ENCODE results near the gene ANP32B. TPM values are rescaled to one million over a fixed set of nuclear protein-coding genes. Genes with fewer than 3 reads are reported as not detected.
A peak's percentile ranks its signal among the peaks of the same experiment; 100 is the strongest.
"Not testable (repeated sequence)": the region's sequence is repeated elsewhere in the genome, so short reads cannot be mapped to it uniquely, and the experiment has no call there.

ANP32B gene
- polyA plus RNA-seq, 3 donors = 221 to 285 (median 266) TPM

DNA sequence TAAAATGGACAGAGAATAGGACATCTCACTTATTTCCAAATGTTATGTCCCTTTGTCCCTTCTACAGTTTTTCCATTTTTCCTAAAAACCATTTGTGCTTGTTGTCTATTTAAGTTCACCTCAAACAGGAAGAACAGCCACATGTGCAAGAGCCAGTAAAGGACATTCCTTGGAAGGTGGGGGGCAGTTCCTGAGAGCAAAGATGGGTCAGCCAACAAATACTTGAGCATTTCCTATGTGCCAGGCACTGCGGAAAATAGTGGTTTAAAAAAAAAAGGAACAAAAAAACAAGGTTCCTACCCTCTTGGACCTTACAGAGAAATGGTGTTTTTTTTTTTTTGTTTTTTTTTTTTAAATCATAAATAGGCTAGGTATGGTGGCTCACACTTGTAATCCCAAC, 26.8 kb downstream of the ANP32B start:
- DNase-seq (ENCODE audit: extremely low read depth in 1 of 11, low read depth in 9 of 11, low spot score in 4 of 11) = peak in 1 of 11 donors; percentile 5

DNA sequence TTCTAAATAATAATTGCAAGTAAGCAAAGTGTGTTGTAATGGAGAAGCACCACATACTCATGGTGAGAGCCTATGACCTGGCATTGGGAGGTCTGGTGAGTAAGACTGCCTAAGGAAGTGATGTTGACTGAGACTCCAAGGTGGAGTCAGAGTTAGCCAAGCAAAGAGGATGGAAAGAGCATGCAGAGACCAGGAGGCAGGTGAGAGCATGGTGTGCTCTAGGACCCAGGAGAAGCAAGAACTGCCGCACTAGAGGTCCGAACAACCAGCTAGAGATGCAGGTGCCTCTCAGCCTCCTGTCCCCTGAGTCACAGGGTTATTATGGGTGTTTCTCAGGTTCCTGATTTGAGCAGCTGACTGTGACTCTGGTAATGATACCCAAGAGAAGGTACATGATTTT, 27.3 kb downstream of the ANP32B start:
- DNase-seq (ENCODE audit: extremely low read depth in 1 of 11, low read depth in 9 of 11, low spot score in 4 of 11) = no peak

DNA sequence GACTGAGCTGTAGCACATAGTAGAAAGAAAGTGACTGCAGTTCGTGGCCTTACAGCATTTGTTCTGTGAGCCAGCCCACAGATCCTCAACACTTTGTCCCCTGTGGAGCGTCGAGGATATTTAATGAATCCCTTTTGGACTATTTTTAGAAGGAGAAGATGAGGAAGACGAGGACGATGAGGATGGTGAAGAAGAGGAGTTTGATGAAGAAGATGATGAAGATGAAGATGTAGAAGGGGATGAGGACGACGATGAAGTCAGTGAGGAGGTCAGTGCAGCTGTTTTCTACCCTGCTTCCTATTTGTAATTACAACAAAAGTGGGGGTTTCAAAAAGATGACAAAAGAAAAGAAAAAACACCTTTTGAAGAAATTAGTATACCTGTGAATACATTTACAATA, 28.0 kb downstream of the ANP32B start:
- no peak for DNase-seq (ENCODE audit: extremely low read depth in 1 of 11, low read depth in 9 of 11, low spot score in 4 of 11)

DNA sequence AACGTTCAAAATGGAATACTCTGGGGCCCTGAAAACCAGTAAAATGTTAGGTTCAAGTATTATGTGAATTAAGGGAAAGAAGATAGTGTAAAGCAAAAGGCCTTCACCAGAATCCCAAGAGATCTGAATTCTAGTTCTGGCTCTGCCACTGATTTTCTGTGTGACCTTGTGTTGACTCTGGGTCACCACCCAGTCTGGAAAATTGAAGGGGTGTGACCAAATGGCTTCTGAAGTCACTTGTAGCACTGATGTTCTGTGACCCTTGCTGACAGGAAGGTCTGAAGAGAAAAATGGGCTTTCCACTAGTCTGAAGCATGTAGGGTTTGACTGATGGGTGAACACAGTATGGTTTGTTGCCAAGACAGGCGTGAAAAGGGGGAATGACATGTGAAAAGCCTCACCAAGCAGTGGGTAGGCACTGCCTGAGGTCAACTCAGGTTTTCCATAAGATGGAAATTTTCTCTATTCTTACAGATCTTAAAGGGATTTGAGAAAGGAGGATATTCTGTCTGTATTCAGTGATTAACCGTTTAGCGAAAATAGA, 33.1 kb downstream of the ANP32B start:
- DNase-seq (ENCODE audit: extremely low read depth in 1 of 11, low read depth in 9 of 11, low spot score in 4 of 11) = no peak

DNA sequence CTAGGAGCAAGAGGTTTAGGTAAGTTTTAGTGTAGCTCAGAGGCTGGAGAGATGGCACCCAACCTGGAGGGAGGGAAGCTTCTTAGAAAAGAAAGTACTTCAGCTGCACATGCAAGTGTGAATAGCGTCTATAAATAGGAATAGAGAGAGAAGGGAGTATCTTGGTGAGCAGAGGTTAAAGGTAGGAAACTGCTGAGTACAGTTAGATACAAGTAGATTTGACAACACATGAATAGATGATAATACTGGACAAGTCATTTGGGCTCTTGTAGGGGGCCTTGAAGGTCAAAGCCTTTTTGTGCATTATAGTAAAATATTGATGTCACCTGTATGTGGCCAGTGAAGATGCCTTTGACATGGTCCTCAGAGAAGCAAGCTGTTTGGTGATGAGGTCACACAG, 34.2 kb downstream of the ANP32B start:
- no peak for DNase-seq (ENCODE audit: extremely low read depth in 1 of 11, low read depth in 9 of 11, low spot score in 4 of 11)

DNA sequence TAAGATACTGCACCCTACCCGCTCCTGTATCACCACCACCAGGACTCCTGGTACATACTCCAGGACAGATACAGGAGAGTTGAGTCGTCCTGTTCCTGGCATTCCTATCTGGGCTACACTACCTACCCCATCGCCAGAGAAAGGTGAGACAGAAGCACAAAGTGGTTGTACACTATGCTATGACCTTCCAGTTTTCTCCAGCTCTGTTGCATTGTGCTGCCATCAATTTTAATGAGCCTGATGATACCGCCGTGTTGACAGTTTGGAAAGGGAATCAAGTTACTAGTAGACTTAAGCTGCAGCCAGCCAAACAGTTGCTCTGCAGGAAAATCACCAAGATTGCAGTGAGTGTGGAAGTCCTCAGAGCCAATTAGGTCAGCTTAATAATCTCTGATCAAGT, 35.2 kb downstream of the ANP32B start:
- no peak for DNase-seq (ENCODE audit: extremely low read depth in 1 of 11, low read depth in 9 of 11, low spot score in 4 of 11)

DNA sequence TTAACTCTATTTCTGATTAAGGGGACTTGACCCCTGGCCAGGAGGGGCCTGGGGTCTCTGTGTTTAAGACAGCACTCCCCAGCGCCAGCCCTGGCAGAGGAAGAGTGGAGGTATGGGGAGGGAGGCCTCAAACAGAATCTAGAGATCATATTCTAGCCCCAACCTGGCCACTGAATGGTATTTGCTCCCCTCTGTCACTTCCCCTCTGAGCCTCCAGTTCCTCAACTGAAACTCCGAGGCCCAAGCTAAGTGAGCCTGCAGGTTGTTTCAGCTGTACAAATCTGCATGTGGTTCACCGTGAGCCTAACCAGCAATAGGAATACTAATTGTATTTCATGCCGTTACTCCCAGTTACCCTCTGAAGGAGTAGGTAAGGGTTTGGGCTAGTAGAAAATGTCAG, 36.0 kb downstream of the ANP32B start:
- no peak for DNase-seq (ENCODE audit: extremely low read depth in 1 of 11, low read depth in 9 of 11, low spot score in 4 of 11)

DNA sequence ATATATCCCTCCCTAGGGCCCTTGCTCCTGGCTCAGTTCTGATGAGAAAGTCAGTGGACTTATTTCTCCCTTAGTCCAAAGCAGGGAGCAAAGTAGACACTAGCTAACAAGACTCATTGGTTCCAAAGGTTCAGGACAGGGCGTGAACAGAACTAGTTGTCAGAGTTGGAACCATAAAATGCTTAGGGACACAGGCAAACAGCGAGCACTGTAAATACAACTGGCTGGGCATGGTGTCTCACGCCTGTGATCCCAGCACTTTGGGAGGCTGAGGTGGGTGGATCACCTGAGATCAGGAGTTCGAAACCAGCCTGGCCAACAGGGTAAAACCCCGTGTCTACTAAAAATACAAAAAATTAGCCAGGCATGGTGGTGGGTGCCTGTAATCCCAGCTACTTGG, 36.7 kb downstream of the ANP32B start:
- not testable (repeated sequence) for DNase-seq (ENCODE audit: extremely low read depth in 1 of 11, low read depth in 9 of 11, low spot score in 4 of 11)

DNA sequence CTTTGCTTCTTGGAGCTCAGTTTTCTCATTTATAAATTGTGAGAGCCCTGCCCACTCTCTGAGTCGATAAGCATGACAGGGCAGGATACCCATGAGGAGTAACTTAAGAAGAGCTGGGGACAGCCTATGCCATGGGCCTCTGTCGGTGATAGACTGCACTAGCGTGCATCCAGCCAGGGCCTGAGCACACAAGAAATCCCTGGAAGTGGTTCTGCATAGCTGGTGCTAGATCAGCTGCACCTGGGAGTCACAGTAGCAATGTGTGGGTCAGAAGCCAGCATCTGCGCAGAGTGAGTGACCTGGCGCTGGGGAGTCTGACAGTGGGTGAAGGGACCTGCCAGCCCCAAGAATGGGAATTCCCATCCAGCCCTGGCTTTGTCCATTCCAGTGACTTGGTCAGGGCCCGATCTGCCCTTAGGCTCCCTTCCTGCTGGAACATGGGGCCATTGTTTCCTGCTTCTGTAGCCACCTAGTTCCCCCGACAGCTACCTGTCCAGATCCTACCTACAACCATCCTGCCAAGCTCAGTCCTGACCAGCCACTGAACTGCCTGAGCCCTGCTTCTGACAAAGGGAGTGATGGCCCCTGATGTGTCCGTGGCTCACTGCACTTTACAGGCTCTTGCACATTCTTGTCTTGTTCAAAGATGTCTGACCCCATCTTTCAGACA, 37.5 kb downstream of the ANP32B start:
- DNase-seq (ENCODE audit: extremely low read depth in 1 of 11, low read depth in 9 of 11, low spot score in 4 of 11) = peak in 3 of 11 donors; percentile 9 to 25 (median 16)

DNA sequence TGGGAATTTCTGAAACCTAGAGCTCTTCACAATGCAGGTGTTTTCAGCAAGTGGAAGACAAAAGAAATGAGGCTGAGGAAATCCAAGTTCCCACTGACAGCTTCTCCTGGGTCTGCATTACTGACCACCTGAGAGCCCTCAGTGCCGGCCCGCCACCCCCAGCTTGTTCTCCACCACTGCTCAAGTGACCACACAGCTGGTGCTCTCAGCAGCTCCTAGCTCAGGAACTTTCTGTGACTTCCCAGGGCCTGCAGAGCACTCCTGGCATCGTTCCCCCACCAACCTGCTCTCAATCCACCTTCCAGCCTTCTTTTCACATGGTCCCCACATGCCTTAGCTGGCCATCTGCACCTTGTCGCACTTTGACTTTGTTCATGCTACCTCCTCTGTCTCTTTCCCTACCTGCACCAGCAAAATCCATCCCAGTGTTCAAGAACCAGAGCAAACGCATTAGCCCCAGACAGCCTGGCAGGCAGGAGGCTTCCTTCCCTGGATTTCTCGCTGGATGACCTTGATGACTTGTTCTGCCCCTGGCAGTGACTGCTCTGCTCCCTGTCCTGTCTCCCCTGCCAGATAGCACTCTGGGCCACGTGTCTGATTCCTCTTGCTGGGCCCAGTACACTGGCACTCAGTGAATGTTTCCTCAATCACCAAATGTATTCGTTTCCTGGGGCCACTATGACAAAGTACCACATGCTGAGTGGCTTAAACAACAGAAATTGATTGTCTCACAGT, 38.3 kb downstream of the ANP32B start:
- DNase-seq (ENCODE audit: extremely low read depth in 1 of 11, low read depth in 9 of 11, low spot score in 4 of 11) = no peak

DNA sequence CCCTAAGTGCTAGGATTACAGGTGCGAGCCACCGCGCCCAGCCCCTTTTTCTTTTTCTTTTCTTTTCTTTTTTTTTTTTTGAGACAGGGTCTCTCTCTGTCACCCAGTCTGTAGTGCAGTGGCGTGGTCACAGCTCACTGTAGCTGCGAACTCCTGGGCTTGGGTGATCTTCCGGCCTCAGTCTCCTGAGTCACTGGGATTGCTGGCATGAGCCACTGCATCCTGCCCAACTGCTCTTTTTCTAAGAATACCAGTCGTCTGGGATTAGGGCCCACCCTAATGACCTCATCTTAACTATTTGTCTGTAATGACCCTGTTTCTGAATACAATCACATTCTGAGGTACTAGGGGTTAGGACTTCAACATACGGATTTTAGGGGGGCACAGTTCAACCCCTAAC, 39.3 kb downstream of the ANP32B start:
- no peak for DNase-seq (ENCODE audit: extremely low read depth in 1 of 11, low read depth in 9 of 11, low spot score in 4 of 11)

DNA sequence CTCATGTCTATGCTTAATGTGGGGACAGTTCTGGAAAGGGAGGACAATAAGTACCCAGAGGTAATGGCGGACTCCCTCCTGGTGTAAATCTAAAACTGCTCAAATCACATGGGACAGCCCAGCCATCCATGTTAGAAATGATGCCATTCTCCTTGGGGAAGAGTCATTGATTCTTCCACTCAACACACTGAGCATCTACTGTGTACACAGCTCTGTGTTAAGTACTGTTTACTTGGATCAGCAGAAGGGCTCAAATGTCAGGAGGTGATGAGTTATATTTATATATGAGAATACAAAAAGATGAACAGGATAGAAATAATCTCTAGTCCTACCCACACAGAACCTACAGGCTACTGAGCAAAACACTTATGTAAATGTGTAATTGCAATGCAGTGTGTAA, 41.6 kb downstream of the ANP32B start:
- no peak for DNase-seq (ENCODE audit: extremely low read depth in 1 of 11, low read depth in 9 of 11, low spot score in 4 of 11)

DNA sequence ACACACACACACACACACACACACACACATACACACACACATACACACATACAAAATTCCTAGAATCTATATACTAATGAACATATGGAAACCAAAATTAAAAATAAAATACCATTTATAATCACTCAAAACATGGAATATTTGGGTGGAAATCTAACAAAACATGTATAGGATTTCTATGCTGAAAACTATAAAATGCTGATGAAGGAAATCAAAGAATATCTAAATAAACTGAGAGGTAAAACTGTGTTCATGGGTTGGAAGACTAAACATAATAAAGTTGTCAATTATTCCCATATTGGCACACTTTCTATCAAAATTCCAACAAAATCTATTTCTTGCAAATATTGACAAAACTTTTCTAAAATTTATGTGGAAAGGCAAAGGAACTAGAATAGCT, 48.0 kb downstream of the ANP32B start:
- DNase-seq (ENCODE audit: extremely low read depth in 1 of 11, low read depth in 9 of 11, low spot score in 4 of 11) = no peak

DNA sequence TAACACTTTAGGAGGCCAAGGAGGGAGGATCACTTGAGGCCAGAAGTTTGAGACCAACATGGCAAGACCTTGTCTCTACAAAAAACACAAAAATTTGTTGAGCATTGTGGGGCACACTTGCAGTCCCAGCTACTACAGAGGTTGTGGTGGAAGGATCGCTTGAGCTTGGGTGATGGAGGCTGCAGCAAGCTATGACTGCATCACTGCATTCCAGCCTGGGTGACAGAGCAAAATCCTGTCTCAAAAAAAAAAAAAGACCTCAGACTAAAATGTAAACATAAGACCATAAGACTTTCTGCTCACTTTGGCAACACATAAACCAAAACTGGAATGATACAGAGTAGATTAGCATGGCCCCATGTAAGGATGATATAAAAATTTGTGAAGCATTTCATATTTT, 48.8 kb downstream of the ANP32B start:
- no peak for DNase-seq (ENCODE audit: extremely low read depth in 1 of 11, low read depth in 9 of 11, low spot score in 4 of 11)

DNA sequence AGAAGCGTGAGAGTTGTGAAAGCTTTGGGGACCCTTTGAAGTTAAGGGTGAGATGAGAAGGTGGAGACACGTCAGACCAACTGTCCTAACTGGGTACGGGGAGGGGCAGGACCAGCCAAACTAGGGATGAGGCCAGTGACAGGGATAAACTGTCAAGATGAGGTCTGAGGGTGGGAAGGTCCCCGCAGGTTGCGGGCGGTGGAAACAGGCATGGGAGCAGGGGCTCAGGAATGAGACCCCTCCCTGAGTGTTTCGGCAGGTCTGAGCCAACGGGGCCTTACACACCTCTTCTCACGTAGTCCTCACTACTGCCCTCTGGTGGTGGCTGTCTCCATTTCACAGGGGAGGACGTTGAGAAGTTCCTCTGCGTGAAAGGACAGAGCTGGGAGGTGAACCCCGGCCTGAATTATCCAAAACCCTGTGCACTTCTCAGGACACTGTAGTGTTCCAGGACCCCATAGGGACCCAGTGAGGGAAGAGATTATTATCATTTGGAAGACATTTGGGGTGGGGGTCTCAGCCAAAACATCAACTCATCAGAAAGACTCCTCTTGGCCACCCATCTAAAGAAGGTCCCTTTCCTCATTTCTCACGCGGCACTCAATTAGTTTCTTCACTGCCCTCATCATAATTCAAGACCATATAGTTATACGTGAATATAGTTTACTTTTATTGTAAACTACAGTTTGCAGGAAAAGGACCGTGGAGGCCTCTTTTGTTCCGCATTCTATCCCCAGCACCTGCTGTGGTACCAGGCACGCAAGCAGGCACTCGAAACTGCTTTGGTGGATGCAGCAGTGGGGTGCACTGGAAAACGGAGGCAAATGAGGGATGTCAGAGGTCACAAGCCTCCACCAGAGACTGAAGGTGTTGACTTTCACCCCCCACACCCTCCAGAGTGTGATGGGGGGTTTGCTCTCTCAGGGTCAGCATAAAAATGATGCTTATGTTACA, 51.7 kb downstream of the ANP32B start:
- DNase-seq (ENCODE audit: extremely low read depth in 1 of 11, low read depth in 9 of 11, low spot score in 4 of 11) = peak in 9 of 11 donors; percentile 45 to 68 (median 61)

DNA sequence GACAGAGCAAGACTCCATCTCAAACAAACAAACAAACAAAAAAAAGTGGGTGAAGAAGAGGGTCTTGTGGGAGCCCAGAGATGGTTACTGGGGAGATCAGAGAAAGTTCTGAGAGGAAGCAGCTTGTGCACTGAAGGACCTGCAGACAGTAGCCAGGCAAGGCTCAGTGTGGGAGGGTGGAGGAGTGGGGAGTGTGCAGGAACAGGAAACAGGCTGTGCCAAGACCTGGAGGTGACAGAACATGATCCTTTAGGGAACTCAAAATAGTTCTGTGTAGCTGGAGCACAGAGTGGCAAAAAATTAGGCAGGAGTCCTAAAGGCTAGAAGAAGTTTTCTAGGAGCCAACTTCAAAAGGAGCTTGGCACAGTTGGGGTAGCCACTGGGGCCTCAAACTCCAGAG, 54.2 kb downstream of the ANP32B start:
- no peak for DNase-seq (ENCODE audit: extremely low read depth in 1 of 11, low read depth in 9 of 11, low spot score in 4 of 11)

DNA sequence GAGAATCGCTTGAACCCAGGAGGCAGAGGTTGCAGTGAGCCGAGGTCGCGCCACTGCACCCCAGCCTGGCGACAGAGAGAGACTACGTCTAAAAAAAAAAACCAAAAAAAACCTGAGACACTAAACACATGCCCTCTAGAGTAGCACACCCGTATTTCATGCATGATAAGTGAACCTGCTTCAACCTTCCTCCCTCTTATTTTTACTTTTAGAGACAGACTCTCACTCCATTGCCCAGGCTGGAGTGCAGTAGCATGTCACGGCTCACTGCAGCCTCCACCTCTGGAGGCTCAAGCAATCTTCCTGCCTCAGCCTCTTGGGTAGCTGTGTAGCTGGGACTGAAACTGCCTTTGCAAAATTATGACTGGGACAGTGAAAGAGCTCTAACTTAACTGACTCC, 55.8 kb downstream of the ANP32B start:
- DNase-seq (ENCODE audit: extremely low read depth in 1 of 11, low read depth in 9 of 11, low spot score in 4 of 11) = no peak

DNA sequence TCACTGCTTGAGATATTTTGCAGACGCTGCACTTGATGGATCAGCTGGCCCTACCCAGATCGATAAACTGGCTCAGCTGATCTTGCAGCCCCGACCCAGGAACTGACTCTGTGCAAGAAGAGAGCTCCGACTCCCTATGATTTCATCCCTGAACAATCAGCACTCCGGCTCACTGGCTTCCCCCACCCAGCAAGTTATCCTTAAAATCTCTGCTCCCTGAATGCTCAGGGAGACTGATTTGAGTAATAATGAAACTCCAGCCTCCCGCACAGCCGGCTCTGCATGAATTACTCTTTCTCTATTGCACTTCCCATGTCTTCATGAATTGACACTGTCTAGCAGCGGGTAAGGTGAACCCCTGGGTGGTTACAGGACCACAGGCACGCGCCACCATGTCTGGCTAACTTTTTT, 56.5 kb downstream of the ANP32B start:
- DNase-seq (ENCODE audit: extremely low read depth in 1 of 11, low read depth in 9 of 11, low spot score in 4 of 11) = no peak

DNA sequence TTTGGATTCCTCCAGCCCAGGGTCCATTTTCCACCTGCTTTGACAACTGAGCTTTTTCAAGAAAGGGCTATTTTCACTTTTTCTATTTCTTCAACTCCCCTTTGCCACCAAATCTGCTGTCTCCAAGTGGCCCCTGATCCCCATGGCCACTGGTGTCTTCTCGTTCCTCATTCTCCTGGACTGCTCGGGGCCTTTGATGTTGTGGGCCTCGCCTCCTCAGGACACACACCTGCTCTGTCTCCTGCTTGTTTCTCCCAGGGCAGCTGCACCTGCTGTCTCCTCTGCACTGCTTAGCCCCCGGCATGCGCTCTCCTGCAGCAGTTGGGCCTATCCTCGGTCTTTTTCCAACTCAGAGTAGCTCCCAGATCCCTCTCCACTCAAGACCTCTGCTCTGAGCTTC, 57.1 kb downstream of the ANP32B start:
- DNase-seq (ENCODE audit: extremely low read depth in 1 of 11, low read depth in 9 of 11, low spot score in 4 of 11) = no peak

DNA sequence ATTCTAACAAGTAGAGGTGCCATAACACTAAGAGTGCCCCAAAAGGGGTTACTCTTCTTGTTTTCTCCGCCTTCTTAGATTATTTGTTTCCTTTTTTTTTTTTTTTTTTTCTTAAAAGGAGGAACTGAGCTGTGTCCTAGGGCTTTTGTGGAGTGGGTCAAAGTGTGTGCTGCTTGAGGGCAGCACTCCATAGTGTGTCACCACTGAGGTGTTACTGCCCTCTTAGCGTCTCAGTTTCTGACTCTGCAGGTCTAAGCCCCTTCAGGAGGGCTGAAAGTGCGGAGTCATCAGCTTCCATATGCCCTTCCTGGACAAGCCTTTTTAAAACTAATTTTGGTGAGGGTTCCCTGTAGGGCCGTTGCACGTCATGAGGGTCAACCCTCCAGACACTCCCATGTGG, 60.8 kb downstream of the ANP32B start:
- DNase-seq (ENCODE audit: extremely low read depth in 1 of 11, low read depth in 9 of 11, low spot score in 4 of 11) = no peak

Measured in renal cortex interstitium (tissue), 11 donors.